ENCODE data around the gene FYN. TPM values are rescaled to one million over a fixed set of nuclear protein-coding genes. Genes with fewer than 3 reads are reported as not detected.

FYN gene
- total and polyA plus RNA-seq, 4 donors = 11.2 to 28.3 (median 19.7) TPM

DNA sequence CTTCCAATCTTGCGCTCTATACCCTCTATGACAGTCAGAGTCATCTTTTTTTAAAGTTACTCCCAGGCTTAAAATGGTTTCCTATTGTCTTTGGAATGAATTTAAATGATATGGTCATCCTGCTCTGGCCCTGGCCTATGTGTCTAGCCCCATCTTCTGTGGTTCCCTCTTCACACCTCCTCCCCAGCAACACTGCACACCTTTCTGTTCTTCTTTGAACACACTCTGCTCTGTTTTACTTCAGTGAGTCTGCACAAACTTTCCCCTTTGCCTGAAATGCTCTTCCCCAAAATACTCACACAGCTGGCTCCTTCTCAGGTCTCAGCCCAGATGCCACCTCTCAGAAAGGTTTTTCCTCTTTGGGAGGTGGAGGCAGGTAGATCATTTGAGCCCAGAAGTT is 132.7 kb downstream of the FYN start (continued):
- TF ChIP-seq, protein P1, sequence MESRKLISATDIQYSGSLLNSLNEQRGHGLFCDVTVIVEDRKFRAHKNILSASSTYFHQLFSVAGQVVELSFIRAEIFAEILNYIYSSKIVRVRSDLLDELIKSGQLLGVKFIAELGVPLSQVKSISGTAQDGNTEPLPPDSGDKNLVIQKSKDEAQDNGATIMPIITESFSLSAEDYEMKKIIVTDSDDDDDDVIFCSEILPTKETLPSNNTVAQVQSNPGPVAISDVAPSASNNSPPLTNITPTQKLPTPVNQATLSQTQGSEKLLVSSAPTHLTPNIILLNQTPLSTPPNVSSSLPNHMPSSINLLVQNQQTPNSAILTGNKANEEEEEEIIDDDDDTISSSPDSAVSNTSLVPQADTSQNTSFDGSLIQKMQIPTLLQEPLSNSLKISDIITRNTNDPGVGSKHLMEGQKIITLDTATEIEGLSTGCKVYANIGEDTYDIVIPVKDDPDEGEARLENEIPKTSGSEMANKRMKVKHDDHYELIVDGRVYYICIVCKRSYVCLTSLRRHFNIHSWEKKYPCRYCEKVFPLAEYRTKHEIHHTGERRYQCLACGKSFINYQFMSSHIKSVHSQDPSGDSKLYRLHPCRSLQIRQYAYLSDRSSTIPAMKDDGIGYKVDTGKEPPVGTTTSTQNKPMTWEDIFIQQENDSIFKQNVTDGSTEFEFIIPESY (IDR thresholded peaks at IDR 0.05) = no peak
- TF ChIP-seq TAF1 (conservative IDR thresholded peaks at IDR 0.05) = no peak
- TF ChIP-seq ATF3 (IDR thresholded peaks at IDR 0.05) = no peak
- TF ChIP-seq SP1 (IDR thresholded peaks at IDR 0.05) = no peak
- TF ChIP-seq HNF4A (conservative IDR thresholded peaks at IDR 0.05) = no peak
- no peak for TF ChIP-seq YY1 (IDR thresholded peaks at IDR 0.05)

- 83% methylated on average over 4 of the region's 4 CpGs for WGBS
- Histone ChIP-seq H3K9ac (ENCODE audit: low read depth in 1 of 2, low read length in 2 of 2) (no peak overlapping the region), H3K36me3 (ENCODE audit: control insufficient read depth in 4 of 4, insufficient read depth in 3 of 4, low read depth in 1 of 4, low read length in 3 of 4) (no peaks in the 10 kb centered on the region), H3K4me1 (ENCODE audit: control insufficient read depth in 4 of 4, insufficient read depth in 4 of 4, low read length in 3 of 4) (no peaks in the 10 kb centered on the region), H3K27ac (ENCODE audit: low read depth in 1 of 2, low read length in 2 of 2) (no peak overlapping the region), H3K4me3 (ENCODE audit: low read depth in 1 of 3, low read length in 3 of 3) (no peak overlapping the region), H3K9me3 (ENCODE audit: control insufficient read depth in 4 of 4, low read length in 3 of 4) (no peaks in the 10 kb centered on the region), H3K27me3 (ENCODE audit: control insufficient read depth in 4 of 4, insufficient read depth in 4 of 4, low read length in 3 of 4) (no peaks in the 10 kb centered on the region)
- no peak for TF ChIP-seq RAD21 (IDR thresholded peaks at IDR 0.05)
- TF ChIP-seq RXRA (IDR thresholded peaks at IDR 0.05) = no peak
- no peak for TF ChIP-seq TAF1 (conservative IDR thresholded peaks at IDR 0.05)
- no peak for TF ChIP-seq FOXA1 (IDR thresholded peaks at IDR 0.05)
- no peak for TF ChIP-seq MAX (IDR thresholded peaks at IDR 0.05)
- TF ChIP-seq YY1 (IDR thresholded peaks at IDR 0.05) = no peak
- no peak for TF ChIP-seq JUND (IDR thresholded peaks at IDR 0.05)
- no peak for TF ChIP-seq ATF3 (IDR thresholded peaks at IDR 0.05)
- TF ChIP-seq, protein P2, sequence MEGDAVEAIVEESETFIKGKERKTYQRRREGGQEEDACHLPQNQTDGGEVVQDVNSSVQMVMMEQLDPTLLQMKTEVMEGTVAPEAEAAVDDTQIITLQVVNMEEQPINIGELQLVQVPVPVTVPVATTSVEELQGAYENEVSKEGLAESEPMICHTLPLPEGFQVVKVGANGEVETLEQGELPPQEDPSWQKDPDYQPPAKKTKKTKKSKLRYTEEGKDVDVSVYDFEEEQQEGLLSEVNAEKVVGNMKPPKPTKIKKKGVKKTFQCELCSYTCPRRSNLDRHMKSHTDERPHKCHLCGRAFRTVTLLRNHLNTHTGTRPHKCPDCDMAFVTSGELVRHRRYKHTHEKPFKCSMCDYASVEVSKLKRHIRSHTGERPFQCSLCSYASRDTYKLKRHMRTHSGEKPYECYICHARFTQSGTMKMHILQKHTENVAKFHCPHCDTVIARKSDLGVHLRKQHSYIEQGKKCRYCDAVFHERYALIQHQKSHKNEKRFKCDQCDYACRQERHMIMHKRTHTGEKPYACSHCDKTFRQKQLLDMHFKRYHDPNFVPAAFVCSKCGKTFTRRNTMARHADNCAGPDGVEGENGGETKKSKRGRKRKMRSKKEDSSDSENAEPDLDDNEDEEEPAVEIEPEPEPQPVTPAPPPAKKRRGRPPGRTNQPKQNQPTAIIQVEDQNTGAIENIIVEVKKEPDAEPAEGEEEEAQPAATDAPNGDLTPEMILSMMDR (IDR thresholded peaks at IDR 0.05; ENCODE audit: low read depth, low read length, missing input control) = no peak
- no peak for DNase-seq (ENCODE audit: low spot score)
Measured at GRCh38 chr6:111739257-111739696, 134.0 kb downstream of the FYN start.

GRCh38 chr6:111738631-111739030 is 134.6 kb downstream of the FYN start:
- no peak overlapping the region for H3K9ac ChIP-seq (ENCODE audit: low read depth in 1 of 2, low read length in 2 of 2)
- WGBS = 85% methylated on average over 2 of the region's 2 CpGs
- no peak overlapping the region for H3K27ac ChIP-seq (ENCODE audit: low read depth in 1 of 2, low read length in 2 of 2)
- DNase-seq (ENCODE audit: low spot score) = no peak
- no peaks in the 10 kb centered on the region for H3K4me1 ChIP-seq (ENCODE audit: control insufficient read depth in 4 of 4, insufficient read depth in 4 of 4, low read length in 3 of 4)
- H3K27me3 ChIP-seq (ENCODE audit: control insufficient read depth in 4 of 4, insufficient read depth in 4 of 4, low read length in 3 of 4) = no peaks in the 10 kb centered on the region
- H3K36me3 ChIP-seq (ENCODE audit: control insufficient read depth in 4 of 4, insufficient read depth in 3 of 4, low read depth in 1 of 4, low read length in 3 of 4) = no peaks in the 10 kb centered on the region
- TF ChIP-seq HNF4G (IDR thresholded peaks at IDR 0.05) (no peak), TAF1 (conservative IDR thresholded peaks at IDR 0.05) (no peak), GABPA (IDR thresholded peaks at IDR 0.05 in 1 of 2, conservative IDR thresholded peaks at IDR 0.05 in 1 of 2) (no peak), FOXA2 (IDR thresholded peaks at IDR 0.05) (no peak), YY1 (IDR thresholded peaks at IDR 0.05) (no peak), EGR1 (IDR thresholded peaks at IDR 0.05; ENCODE audit: low read depth in 2 of 2) (no peak), SP1 (IDR thresholded peaks at IDR 0.05) (no peak), ATF3 (IDR thresholded peaks at IDR 0.05) (no peak), HNF4A (conservative IDR thresholded peaks at IDR 0.05) (no peak), MAX (IDR thresholded peaks at IDR 0.05) (no peak), NR2F2 (IDR thresholded peaks at IDR 0.05) (no peak), FOXA1 (IDR thresholded peaks at IDR 0.05) (no peak)
- TF ChIP-seq, protein P2 (IDR thresholded peaks at IDR 0.05; ENCODE audit: low read depth, low read length, missing input control) = no peak
- TF ChIP-seq, protein P1 (IDR thresholded peaks at IDR 0.05) = no peak
- no peaks in the 10 kb centered on the region for H3K9me3 ChIP-seq (ENCODE audit: control insufficient read depth in 4 of 4, low read length in 3 of 4)
- H3K4me3 ChIP-seq (ENCODE audit: low read depth in 1 of 3, low read length in 3 of 3) = no peak overlapping the region
